Neural cell (in vitro differentiated cells): Measurements from ENCODE around the gene PLD1. TPM values are rescaled to one million over a fixed set of nuclear protein-coding genes. Genes with fewer than 3 reads are reported as not detected.
"Not testable (repeated sequence)": the region's sequence is repeated elsewhere in the genome, so short reads cannot be mapped to it uniquely, and the experiment has no call there.

Source experiments
- H2AFZ ChIP-seq: fragments of 200-600, 300-800 bp; sonication (generic), shearing (Covaris generic); 2 replicates; pipeline ENCODE4 v1.6.0; 2014; ENCODE audit warnings: low read depth, mild to moderate bottlenecking, antibody characterized with exemption, low read length, moderate library complexity
- H3F3A ChIP-seq: fragments of 200-600 bp; shearing (Covaris generic); 2 replicates; pipeline ENCODE4 v1.6.1; 2016; ENCODE audit warnings: mild to moderate bottlenecking, moderate library complexity, mixed read lengths, antibody characterized with exemption, low read length; ENCODE audit not compliant: insufficient read depth, poor library complexity, severe bottlenecking
- H3K27ac ChIP-seq: fragments of 200-600, 300-800 bp; sonication (generic), shearing (Covaris generic); 2 replicates; pipeline ENCODE4 v1.5.1; 2014; ENCODE audit warnings: mild to moderate bottlenecking, low read length, moderate library complexity
- H3K27me3 ChIP-seq: fragments of 300-800, 200-600 bp; sonication (generic), shearing (Covaris generic); 2 replicates; pipeline ENCODE4 v1.6.0; 2014; ENCODE audit warnings: mild to moderate bottlenecking, low read depth, low read length, moderate library complexity; ENCODE audit not compliant: insufficient read depth
- H3K36me3 ChIP-seq: fragments of 300-800, 200-600 bp; sonication (generic), shearing (Covaris generic); 2 replicates; pipeline ENCODE4 v1.5.1; 2014; ENCODE audit warnings: mild to moderate bottlenecking, antibody characterized with exemption, low read length, moderate library complexity; ENCODE audit not compliant: insufficient read depth
- H3K4me2 ChIP-seq: fragments of 300-800, 200-600 bp; sonication (generic), shearing (Covaris generic); 2 replicates; pipeline ENCODE4 v1.6.0; 2014; ENCODE audit warnings: mild to moderate bottlenecking, low read length
- H3K4me3 ChIP-seq: fragments of 300-800, 200-600 bp; sonication (generic), shearing (Covaris generic); 2 replicates; pipeline ENCODE4 v1.5.1; 2014; ENCODE audit warnings: mild to moderate bottlenecking, low read length, moderate library complexity
- H3K79me2 ChIP-seq: fragments of 200-600 bp; shearing (Covaris generic); replicated peaks from 2 replicates; pipeline ENCODE4 v1.6.0; 2014; ENCODE audit warnings: mild to moderate bottlenecking, low read length, moderate library complexity; ENCODE audit not compliant: insufficient read depth
- H3K9ac ChIP-seq: fragments of 300-800, 200-600 bp; sonication (generic), shearing (Covaris generic); 2 replicates; pipeline ENCODE4 v1.6.1; 2016; ENCODE audit warnings: mild to moderate bottlenecking, low read length, mixed read lengths
- H3K9me2 ChIP-seq: fragments of 200-600 bp; shearing (Covaris generic); 2 replicates; pipeline ENCODE4 v1.6.1; 2016; ENCODE audit warnings: mild to moderate bottlenecking, low read length, mixed read lengths; ENCODE audit not compliant: insufficient read depth
- H3K9me3 ChIP-seq: fragments of 200-600, 300-800 bp; sonication (generic), shearing (Covaris generic); 2 replicates; pipeline ENCODE4 v1.6.1; 2016; ENCODE audit warnings: mild to moderate bottlenecking, mixed run types, low read length, moderate library complexity, mixed read lengths
- H4K20me1 ChIP-seq: fragments of 200-600 bp; shearing (Covaris generic); 2 replicates; pipeline ENCODE4 v1.6.1; 2016; ENCODE audit warnings: mild to moderate bottlenecking, mixed run types; ENCODE audit not compliant: insufficient read depth
- EP300 ChIP-seq: fragments of 450-650 bp; conservative IDR thresholded peaks from 2 replicates; pipeline ENCODE4 v1.6.1; 2014; ENCODE audit warnings: antibody characterized with exemption, mild to moderate bottlenecking, moderate library complexity; ENCODE audit not compliant: poor library complexity, severe bottlenecking
- EZH2 ChIP-seq: fragments of 200-600, 300-800 bp; shearing (Covaris generic), sonication (generic); IDR thresholded peaks from 2 replicates; pipeline ENCODE4 v1.6.1; 2014; ENCODE audit warnings: antibody characterized with exemption, low read length, borderline replicate concordance, mild to moderate bottlenecking; ENCODE audit not compliant: insufficient read depth, poor library complexity, severe bottlenecking
- MXI1 ChIP-seq: fragments of 450-650 bp; conservative IDR thresholded peaks from 2 replicates; pipeline ENCODE4 v1.6.1; 2014; ENCODE audit warnings: antibody characterized with exemption, mild to moderate bottlenecking; ENCODE audit not compliant: poor library complexity, severe bottlenecking
- POLR2AphosphoS5 ChIP-seq: IDR thresholded peaks from 2 replicates; pipeline ENCODE4 v1.6.1; 2012
- RAD21 ChIP-seq: fragments of 450-650 bp; conservative IDR thresholded peaks from 2 replicates; pipeline ENCODE4 v1.6.1; 2014; ENCODE audit warnings: antibody characterized with exemption, mild to moderate bottlenecking, moderate library complexity
- SMC3 ChIP-seq: fragments of 450-650 bp; conservative IDR thresholded peaks from 2 replicates; pipeline ENCODE4 v1.6.1; 2014; ENCODE audit warnings: antibody characterized with exemption, mild to moderate bottlenecking, moderate library complexity; ENCODE audit not compliant: poor library complexity
- TAF1 ChIP-seq: IDR thresholded peaks from 2 replicates; pipeline ENCODE4 v1.6.1; 2012; ENCODE audit warnings: low read depth
- polyA plus RNA-seq: library from polyadenylated mRNA; depleted of rRNA; stranded (reverse); fragments of >200 nt; gene quantifications from 2 replicates; pipeline ENCODE4 v1.2.3, GENCODE V29; 2014
- TF ChIP-seq, protein P1 (sequence below): fragments of 450-650 bp; IDR thresholded peaks from 2 replicates; pipeline ENCODE4 v1.5.1; 2014; ENCODE audit warnings: antibody characterized with exemption, mild to moderate bottlenecking, moderate library complexity; ENCODE audit not compliant: poor library complexity, severe bottlenecking
- TF ChIP-seq, protein P2 (sequence below): IDR thresholded peaks from 2 replicates; pipeline ENCODE4 v1.6.1; 2012; ENCODE audit warnings: borderline replicate concordance

Gene PLD1
- polyA plus RNA-seq, 1 donor from 2014 or later = 0.06 TPM

DNA sequence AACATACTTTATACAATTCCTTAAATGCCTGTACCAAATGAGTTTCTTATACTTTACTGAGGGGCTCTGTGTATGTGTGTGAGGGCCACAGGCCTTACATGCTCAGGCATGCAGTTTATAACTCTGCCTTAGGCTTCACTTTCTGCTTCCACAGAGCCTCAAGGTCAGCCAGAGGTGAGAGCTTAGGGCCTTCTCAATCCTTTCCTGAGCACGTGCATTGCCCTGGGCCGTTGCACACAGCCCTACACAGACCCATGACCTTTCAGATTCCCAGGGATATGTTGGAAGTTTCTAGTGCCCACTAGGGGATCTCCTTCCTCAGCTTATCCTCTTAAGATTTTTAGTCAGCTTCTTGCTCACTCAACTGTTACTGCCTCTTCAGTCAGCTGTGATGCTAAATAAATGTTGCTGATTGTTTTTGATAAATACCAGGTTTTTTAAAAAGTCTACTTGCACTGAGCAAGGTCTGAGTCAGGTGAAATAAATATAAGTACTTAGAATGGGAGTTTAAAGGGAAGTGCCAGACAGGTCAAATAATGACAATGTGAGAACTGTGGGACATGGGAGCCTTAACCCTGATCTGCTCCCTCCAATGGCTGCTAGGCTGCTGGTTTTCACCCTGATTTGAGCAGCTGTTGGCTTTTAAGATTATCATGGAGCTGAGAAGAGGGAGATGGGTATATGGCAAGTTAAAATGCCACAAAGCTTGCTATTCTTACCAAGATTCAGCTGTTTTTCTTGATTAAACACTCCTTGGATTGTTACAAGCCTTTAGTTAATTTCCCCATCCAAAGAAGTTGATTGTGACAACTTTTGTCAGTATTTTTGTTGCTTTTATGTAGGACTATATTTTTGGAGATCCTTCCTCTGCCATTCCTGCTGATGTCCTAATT, 169.5 kb downstream of the PLD1 start:
- Histone ChIP-seq H3K9me3 (no peaks in the 10 kb centered on the region), H3K4me3 (no peak overlapping the region), H3K27ac (no peak overlapping the region), H3K36me3 (no peaks in the 10 kb centered on the region), H2AFZ (no peak overlapping the region), H4K20me1 (no peaks in the 10 kb centered on the region), H3K9ac (no peak overlapping the region), H3K27me3 (no peaks in the 10 kb centered on the region), H3K4me2 (no peak overlapping the region), H3F3A (no peaks in the 10 kb centered on the region), H3K79me2 (no peaks in the 10 kb centered on the region), H3K9me2 (no peaks in the 10 kb centered on the region)
- TF ChIP-seq, protein P1, sequence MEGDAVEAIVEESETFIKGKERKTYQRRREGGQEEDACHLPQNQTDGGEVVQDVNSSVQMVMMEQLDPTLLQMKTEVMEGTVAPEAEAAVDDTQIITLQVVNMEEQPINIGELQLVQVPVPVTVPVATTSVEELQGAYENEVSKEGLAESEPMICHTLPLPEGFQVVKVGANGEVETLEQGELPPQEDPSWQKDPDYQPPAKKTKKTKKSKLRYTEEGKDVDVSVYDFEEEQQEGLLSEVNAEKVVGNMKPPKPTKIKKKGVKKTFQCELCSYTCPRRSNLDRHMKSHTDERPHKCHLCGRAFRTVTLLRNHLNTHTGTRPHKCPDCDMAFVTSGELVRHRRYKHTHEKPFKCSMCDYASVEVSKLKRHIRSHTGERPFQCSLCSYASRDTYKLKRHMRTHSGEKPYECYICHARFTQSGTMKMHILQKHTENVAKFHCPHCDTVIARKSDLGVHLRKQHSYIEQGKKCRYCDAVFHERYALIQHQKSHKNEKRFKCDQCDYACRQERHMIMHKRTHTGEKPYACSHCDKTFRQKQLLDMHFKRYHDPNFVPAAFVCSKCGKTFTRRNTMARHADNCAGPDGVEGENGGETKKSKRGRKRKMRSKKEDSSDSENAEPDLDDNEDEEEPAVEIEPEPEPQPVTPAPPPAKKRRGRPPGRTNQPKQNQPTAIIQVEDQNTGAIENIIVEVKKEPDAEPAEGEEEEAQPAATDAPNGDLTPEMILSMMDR = no peak
- TF ChIP-seq EP300 = no peak

DNA sequence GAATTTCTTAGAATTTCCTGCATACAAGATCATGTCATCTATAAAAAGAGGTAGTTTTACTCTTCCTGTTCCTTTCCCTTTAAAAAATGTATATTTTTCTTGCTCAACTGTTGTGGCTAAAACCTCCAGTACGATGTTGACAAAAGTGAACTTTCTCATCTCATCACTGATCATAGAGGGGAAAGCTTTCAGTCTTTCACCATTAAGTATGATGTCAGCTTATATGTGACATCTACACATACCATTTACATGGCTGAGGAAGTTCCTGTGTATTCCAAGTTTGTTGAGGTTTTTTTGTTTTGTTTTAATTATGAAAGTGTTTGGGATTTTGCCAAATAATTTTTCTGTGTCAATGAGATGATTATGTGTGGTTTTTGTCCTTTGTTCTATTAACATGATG, 173.6 kb downstream of the PLD1 start:
- no peak overlapping the region for H2AFZ ChIP-seq
- H3K27me3 ChIP-seq = no peaks in the 10 kb centered on the region
- H3K36me3 ChIP-seq = no peaks in the 10 kb centered on the region
- no peak overlapping the region for H3K4me3 ChIP-seq
- no peaks in the 10 kb centered on the region for H4K20me1 ChIP-seq
- TF ChIP-seq EP300 = no peak
- H3K79me2 ChIP-seq = no peaks in the 10 kb centered on the region
- no peaks in the 10 kb centered on the region for H3K9me2 ChIP-seq
- no peaks in the 10 kb centered on the region for H3F3A ChIP-seq
- no peak overlapping the region for H3K27ac ChIP-seq
- no peak overlapping the region for H3K9ac ChIP-seq
- no peak overlapping the region for H3K4me2 ChIP-seq
- H3K9me3 ChIP-seq = no peaks in the 10 kb centered on the region

DNA sequence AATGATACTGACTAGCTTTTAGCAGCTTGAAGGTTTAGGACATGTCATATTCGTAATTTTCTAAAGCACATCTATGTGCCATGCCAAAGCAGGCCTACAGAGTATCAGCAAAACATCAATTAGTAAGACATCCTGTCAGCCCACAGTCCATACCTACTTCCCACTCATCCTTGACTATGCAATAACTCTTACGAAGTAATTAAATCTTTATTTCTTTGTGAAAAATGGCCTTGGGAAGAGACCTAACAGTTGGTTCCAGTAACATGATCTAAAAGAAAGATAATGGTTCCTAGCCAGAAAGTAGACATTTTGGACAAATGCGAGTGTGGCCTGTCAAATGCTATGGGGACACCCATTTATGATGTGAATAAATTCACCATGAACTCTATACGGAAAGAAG, 177.5 kb downstream of the PLD1 start:
- H4K20me1 ChIP-seq = no peaks in the 10 kb centered on the region
- no peak overlapping the region for H2AFZ ChIP-seq
- H3K9me3 ChIP-seq = no peaks in the 10 kb centered on the region
- no peaks in the 10 kb centered on the region for H3K9me2 ChIP-seq
- no peaks in the 10 kb centered on the region for H3K27me3 ChIP-seq
- H3K27ac ChIP-seq = no peak overlapping the region
- H3K4me2 ChIP-seq = no peak overlapping the region
- TF ChIP-seq MXI1 = no peak
- TF ChIP-seq, protein P2, sequence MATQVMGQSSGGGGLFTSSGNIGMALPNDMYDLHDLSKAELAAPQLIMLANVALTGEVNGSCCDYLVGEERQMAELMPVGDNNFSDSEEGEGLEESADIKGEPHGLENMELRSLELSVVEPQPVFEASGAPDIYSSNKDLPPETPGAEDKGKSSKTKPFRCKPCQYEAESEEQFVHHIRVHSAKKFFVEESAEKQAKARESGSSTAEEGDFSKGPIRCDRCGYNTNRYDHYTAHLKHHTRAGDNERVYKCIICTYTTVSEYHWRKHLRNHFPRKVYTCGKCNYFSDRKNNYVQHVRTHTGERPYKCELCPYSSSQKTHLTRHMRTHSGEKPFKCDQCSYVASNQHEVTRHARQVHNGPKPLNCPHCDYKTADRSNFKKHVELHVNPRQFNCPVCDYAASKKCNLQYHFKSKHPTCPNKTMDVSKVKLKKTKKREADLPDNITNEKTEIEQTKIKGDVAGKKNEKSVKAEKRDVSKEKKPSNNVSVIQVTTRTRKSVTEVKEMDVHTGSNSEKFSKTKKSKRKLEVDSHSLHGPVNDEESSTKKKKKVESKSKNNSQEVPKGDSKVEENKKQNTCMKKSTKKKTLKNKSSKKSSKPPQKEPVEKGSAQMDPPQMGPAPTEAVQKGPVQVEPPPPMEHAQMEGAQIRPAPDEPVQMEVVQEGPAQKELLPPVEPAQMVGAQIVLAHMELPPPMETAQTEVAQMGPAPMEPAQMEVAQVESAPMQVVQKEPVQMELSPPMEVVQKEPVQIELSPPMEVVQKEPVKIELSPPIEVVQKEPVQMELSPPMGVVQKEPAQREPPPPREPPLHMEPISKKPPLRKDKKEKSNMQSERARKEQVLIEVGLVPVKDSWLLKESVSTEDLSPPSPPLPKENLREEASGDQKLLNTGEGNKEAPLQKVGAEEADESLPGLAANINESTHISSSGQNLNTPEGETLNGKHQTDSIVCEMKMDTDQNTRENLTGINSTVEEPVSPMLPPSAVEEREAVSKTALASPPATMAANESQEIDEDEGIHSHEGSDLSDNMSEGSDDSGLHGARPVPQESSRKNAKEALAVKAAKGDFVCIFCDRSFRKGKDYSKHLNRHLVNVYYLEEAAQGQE = no peak
- no peak for TF ChIP-seq EZH2
- TF ChIP-seq EP300 = no peak
- TF ChIP-seq RAD21 = no peak
- TF ChIP-seq POLR2AphosphoS5 = no peak
- TF ChIP-seq TAF1 = no peak
- TF ChIP-seq SMC3 = no peak
- TF ChIP-seq, protein P1 = no peak
- no peak overlapping the region for H3K4me3 ChIP-seq
- H3F3A ChIP-seq = no peaks in the 10 kb centered on the region
- H3K36me3 ChIP-seq = no peaks in the 10 kb centered on the region
- H3K79me2 ChIP-seq = no peaks in the 10 kb centered on the region
- no peak overlapping the region for H3K9ac ChIP-seq

DNA sequence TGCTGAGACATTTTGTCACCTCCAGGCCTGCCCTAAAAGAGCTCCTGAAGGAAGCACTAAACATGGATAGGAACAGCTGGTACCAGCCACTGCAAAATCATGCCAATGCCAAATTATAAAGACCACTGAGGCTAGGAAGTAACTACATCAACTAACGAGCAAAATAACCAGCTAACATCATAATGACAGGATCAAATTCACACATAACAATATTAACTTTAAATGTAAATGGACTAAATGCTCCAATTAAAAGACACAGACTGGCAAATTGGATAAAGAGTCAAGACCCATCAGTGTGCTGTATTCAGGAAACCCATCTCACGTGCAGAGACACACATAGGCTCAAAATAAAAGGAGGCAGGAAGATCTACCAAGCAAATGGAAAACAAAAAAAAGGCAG, 183.5 kb downstream of the PLD1 start:
- H3K9me3 ChIP-seq, H3K4me2 ChIP-seq, H3F3A ChIP-seq, H3K27me3 ChIP-seq, H3K9me2 ChIP-seq, H3K27ac ChIP-seq, H2AFZ ChIP-seq, H4K20me1 ChIP-seq, H3K9ac ChIP-seq, H3K79me2 ChIP-seq, H3K36me3 ChIP-seq, H3K4me3 ChIP-seq: not testable (repeated sequence)
